Measurements from ENCODE around the gene KIF11.
"Not testable (repeated sequence)": the region's sequence is repeated elsewhere in the genome, so short reads cannot be mapped to it uniquely, and the experiment has no call there.

KIF11 gene

GRCh38 chr10:92592761-92593618, at the start of gene KIF11:
Gene KIF11 (plus strand): TSS chr10:92593130. CDS start chr10:92593376, 246 bp downstream.
- FAIRE-seq (peak; percentile 97), DNase-seq (ENCODE audit: insufficient read length, low spot score) (peak; percentile 64)

GRCh38 chr10:92544296-92544695, 48.6 kb upstream of the KIF11 start:
- FAIRE-seq = no peak

GRCh38 chr10:92545556-92545955, 47.4 kb upstream of the KIF11 start:
- DNase-seq (ENCODE audit: insufficient read length, low spot score) = no peak
- FAIRE-seq = peak; percentile 40

More at GRCh38 chr10:92544296-92544695, 48.6 kb upstream of the KIF11 start:
- no peak for DNase-seq (ENCODE audit: insufficient read length, low spot score)

- FAIRE-seq (no peak), DNase-seq (ENCODE audit: insufficient read length, low spot score) (no peak)
Observed at GRCh38 chr10:92547676-92548075, 45.3 kb upstream of the KIF11 start.

- no peak for DNase-seq (ENCODE audit: insufficient read length, low spot score)
- no peak for FAIRE-seq
Observed at GRCh38 chr10:92550924-92551323, 42.0 kb upstream of the KIF11 start.

- FAIRE-seq = no peak
Observed at GRCh38 chr10:92552310-92552709, 40.6 kb upstream of the KIF11 start.

GRCh38 chr10:92553959-92554358, 39.0 kb upstream of the KIF11 start:
- no peak for FAIRE-seq
- DNase-seq (ENCODE audit: insufficient read length, low spot score) = no peak

More at GRCh38 chr10:92552310-92552709, 40.6 kb upstream of the KIF11 start:
- no peak for DNase-seq (ENCODE audit: insufficient read length, low spot score)

- FAIRE-seq (no peak), DNase-seq (ENCODE audit: insufficient read length, low spot score) (no peak)
Observed at GRCh38 chr10:92559046-92559445, 33.9 kb upstream of the KIF11 start.

- DNase-seq (ENCODE audit: insufficient read length, low spot score) (no peak), FAIRE-seq (no peak)
Observed at GRCh38 chr10:92562424-92562823, 30.5 kb upstream of the KIF11 start.

- peak; percentile 86 for FAIRE-seq
Observed at GRCh38 chr10:92567952-92568600, 24.9 kb upstream of the KIF11 start.

GRCh38 chr10:92569071-92569470, 23.9 kb upstream of the KIF11 start:
- no peak for FAIRE-seq
- DNase-seq (ENCODE audit: insufficient read length, low spot score) = no peak

More at GRCh38 chr10:92567952-92568600, 24.9 kb upstream of the KIF11 start:
- no peak for DNase-seq (ENCODE audit: insufficient read length, low spot score)

GRCh38 chr10:92569663-92570062, 23.3 kb upstream of the KIF11 start:
- not testable (repeated sequence) for DNase-seq (ENCODE audit: insufficient read length, low spot score); FAIRE-seq

- no peak for DNase-seq (ENCODE audit: insufficient read length, low spot score)
- no peak for FAIRE-seq
Observed at GRCh38 chr10:92571649-92572048, 21.3 kb upstream of the KIF11 start.

GRCh38 chr10:92572362-92573090, 20.4 kb upstream of the KIF11 start:
- peak; percentile 4 for FAIRE-seq

GRCh38 chr10:92573091-92573797, 19.7 kb upstream of the KIF11 start:
- FAIRE-seq (peak; percentile 48), DNase-seq (ENCODE audit: insufficient read length, low spot score) (no peak)

More at GRCh38 chr10:92572362-92573090, 20.4 kb upstream of the KIF11 start:
- DNase-seq (ENCODE audit: insufficient read length, low spot score) = no peak

- DNase-seq (ENCODE audit: insufficient read length, low spot score) = peak; percentile 78
- FAIRE-seq = peak; percentile 94
Observed at GRCh38 chr10:92573798-92574547, 19.0 kb upstream of the KIF11 start, which contains the start of gene IDE. Gene IDE (minus strand): TSS chr10:92574093. CDS start chr10:92574019, 74 bp downstream.

GRCh38 chr10:92574548-92575261, 18.2 kb upstream of the KIF11 start:
- peak; percentile 64 for FAIRE-seq

GRCh38 chr10:92575961-92576360, 17.0 kb upstream of the KIF11 start:
- FAIRE-seq (no peak), DNase-seq (ENCODE audit: insufficient read length, low spot score) (no peak)

More at GRCh38 chr10:92574548-92575261, 18.2 kb upstream of the KIF11 start:
- peak; percentile 34 for DNase-seq (ENCODE audit: insufficient read length, low spot score)

- not testable (repeated sequence) for DNase-seq (ENCODE audit: insufficient read length, low spot score)
Observed at GRCh38 chr10:92582347-92582746, 10.6 kb upstream of the KIF11 start.

More at GRCh38 chr10:92582347-92582746, 10.6 kb upstream of the KIF11 start:
- FAIRE-seq = not testable (repeated sequence)
